ENCODE results near the gene PCDHGA5.
"Not testable (repeated sequence)": the region's sequence is repeated elsewhere in the genome, so short reads cannot be mapped to it uniquely, and the experiment has no call there.

The PCDHGA5 gene

DNA sequence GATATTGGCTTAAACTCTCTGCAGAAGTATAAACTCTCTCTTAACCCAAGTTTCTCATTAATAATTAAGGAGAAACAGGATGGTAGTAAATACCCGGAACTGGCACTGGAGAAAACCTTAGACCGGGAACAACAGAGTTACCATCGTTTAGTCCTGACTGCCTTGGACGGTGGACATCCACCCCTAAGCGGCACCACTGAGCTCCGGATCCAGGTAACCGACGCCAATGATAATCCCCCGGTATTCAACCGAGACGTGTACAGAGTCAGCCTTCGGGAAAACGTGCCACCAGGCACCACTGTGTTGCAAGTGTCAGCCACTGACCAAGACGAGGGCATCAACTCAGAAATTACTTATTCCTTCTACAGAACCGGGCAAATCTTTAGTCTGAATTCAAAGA, 34.6 kb downstream of the PCDHGA5 start:
- ChIA-PET CTCF (interaction anchor here (1.0 kb wide), 1 partner anchor 19 kb away, joined by 3 read pairs; the partner anchor contains the start of gene PCDHGB7), POLR2A (no interaction called here)
- TF ChIP-seq, protein P1, sequence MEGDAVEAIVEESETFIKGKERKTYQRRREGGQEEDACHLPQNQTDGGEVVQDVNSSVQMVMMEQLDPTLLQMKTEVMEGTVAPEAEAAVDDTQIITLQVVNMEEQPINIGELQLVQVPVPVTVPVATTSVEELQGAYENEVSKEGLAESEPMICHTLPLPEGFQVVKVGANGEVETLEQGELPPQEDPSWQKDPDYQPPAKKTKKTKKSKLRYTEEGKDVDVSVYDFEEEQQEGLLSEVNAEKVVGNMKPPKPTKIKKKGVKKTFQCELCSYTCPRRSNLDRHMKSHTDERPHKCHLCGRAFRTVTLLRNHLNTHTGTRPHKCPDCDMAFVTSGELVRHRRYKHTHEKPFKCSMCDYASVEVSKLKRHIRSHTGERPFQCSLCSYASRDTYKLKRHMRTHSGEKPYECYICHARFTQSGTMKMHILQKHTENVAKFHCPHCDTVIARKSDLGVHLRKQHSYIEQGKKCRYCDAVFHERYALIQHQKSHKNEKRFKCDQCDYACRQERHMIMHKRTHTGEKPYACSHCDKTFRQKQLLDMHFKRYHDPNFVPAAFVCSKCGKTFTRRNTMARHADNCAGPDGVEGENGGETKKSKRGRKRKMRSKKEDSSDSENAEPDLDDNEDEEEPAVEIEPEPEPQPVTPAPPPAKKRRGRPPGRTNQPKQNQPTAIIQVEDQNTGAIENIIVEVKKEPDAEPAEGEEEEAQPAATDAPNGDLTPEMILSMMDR (IDR thresholded peaks at IDR 0.05; ENCODE audit: control extremely low read depth, extremely low read depth, low read depth, missing control alignments) = no peak
- no peak for DNase-seq (ENCODE audit: extremely low spot score)

DNA sequence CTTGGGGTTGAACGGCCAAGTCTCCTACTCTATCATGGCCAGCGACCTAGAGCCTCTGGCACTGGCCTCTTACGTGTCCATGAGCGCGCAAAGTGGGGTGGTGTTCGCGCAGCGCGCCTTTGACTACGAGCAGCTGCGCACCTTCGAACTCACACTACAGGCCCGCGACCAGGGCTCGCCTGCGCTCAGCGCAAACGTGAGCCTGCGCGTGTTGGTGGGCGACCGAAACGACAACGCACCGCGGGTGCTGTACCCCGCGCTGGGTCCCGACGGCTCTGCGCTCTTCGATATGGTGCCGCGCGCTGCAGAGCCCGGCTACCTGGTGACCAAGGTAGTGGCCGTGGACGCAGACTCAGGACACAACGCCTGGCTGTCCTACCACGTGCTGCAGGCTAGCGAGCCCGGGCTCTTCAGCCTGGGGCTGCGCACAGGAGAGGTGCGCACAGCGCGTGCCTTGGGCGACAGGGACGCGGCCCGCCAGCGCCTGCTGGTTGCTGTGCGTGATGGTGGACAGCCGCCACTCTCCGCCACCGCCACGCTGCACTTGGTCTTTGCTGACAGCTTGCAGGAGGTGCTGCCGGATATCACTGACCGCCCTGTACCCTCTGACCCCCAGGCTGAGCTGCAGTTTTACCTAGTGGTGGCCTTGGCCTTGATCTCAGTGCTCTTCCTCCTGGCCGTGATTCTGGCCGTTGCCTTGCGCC, 35.7 kb downstream of the PCDHGA5 start:
- CTCF ChIA-PET = interaction anchor here (0.9 to 1.9 kb wide), 2 partner anchors 21 to 60 kb away, joined by 3 to 6 read pairs; partner anchors contain the start of gene PCDHGA11
- POLR2A ChIA-PET = no interaction called here
- TF ChIP-seq, protein P1 (IDR thresholded peaks at IDR 0.05; ENCODE audit: control extremely low read depth, extremely low read depth, low read depth, missing control alignments) = no peak
- no peak for DNase-seq (ENCODE audit: extremely low spot score)

DNA sequence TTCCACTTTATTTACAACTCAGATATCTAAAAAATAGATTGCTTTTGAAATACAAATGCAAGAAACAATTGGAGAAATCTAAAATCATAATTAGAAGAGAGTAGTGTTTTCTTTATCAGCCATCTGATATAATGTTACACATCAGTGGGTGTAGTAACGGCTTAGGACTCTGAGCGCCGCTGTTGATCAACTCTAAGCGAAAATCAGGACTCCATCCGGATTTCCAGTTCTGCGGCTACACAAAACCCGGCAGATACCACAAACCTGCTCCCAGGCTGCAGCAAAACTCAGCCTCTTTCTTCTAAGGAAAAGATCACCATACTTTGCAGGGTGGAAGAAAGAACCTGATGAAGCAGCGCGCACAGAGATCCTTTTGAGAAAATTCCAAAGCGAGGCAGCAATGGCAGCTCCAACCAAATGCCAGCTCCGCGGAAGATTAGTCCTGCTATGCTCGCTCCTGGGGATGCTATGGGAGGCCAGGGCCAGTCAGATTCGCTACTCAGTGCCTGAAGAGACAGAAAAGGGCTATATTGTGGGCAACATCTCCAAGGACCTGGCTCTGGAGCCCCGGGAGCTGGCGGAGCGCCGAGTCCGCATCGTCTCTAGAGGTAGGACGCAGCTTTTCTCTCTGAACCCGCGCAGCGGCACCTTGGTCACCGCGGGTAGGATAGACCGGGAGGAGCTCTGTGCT, 38.7 kb downstream of the PCDHGA5 start, which contains the start of gene PCDHGA9:
TSS of gene PCDHGA9 (plus strand) at position 226 of the 691 bp plus-strand sequence. CDS start at position 401, 175 bp downstream.
- TF ChIP-seq, protein P1 (IDR thresholded peaks at IDR 0.05; ENCODE audit: control extremely low read depth, extremely low read depth, low read depth, missing control alignments) = peak; percentile 15
- ChIA-PET CTCF (interaction anchor here (1.4 to 1.5 kb wide), 3 partner anchors 15 to 165 kb away, joined by 3 to 6 read pairs (median 3); partner anchors contain the start of gene PCDHGB7), POLR2A (no interaction called here)
- DNase-seq (ENCODE audit: extremely low spot score) = no peak

DNA sequence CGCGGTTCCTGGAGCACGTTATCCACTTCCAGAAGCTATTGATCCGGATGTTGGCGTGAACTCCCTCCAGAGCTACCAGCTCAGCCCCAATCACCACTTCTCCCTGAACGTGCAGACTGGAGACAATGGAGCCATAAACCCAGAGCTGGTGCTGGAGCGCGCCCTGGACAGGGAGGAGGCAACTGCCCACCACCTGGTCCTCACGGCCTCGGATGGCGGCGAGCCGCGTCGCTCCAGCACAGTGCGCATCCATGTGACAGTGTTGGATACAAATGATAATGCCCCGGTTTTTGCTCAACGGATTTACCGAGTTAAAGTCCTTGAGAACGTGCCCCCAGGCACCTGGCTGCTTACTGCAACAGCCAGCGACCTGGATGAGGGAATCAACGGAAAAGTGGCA, 39.4 kb downstream of the PCDHGA5 start:
- CTCF ChIA-PET = interaction anchor here (1.4 to 1.5 kb wide), 3 partner anchors 14 to 164 kb away, joined by 3 to 6 read pairs (median 3); partner anchors contain the start of gene PCDHGB7

DNA sequence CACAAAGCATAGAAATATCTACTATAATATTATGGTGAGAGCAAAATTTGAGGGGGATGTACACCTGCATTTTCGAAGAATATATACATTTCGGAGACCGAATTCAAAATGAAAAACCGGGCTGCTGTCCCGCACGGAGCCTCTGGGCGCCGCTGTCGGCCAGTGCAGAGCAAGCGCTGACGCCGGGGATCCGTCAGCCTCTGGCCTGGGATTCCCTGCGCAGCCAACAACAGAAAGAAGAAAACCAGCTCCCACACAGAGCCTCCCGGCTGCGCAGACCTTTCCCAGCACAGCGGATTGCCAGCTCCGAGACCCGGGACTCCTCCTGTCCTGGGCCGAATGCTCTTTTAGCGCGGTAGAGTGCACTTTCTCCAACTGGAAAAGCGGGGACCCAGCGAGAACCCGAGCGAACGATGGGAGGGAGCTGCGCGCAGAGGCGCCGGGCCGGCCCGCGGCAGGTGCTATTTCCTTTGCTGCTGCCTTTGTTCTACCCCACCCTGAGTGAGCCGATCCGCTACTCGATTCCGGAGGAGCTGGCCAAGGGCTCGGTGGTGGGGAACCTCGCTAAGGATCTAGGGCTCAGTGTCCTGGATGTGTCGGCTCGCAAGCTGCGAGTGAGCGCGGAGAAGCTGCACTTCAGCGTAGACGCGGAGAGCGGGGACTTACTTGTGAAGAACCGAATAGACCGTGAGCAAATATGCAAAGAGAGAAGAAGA, 44.0 kb downstream of the PCDHGA5 start, which contains the start of gene PCDHGB6:
TSS of gene PCDHGB6 (plus strand) at position 232 of the 716 bp plus-strand sequence. CDS start at position 414, 182 bp downstream.
- CTCF ChIA-PET = interaction anchor here (0.6 to 4.2 kb wide), 21 partner anchors 10 to 553 kb away, joined by 3 to 42 read pairs (median 4); partner anchors contain the start of genes PCDHGA1, PCDHGA11, PCDHGB2 and PCDHGB5
- TF ChIP-seq, protein P1 (IDR thresholded peaks at IDR 0.05; ENCODE audit: control extremely low read depth, extremely low read depth, low read depth, missing control alignments) = peak; percentile 55
- DNase-seq (ENCODE audit: extremely low spot score) = peak; percentile 57
- POLR2A ChIA-PET = not testable (repeated sequence)

More for the DNA sequence above, 39.4 kb downstream of the PCDHGA5 start:
- POLR2A ChIA-PET = no interaction called here
- DNase-seq (ENCODE audit: extremely low spot score) = no peak
- TF ChIP-seq, protein P1 (IDR thresholded peaks at IDR 0.05; ENCODE audit: control extremely low read depth, extremely low read depth, low read depth, missing control alignments) = no peak

Measured in GM10248 (cell line).